ENCODE data around the gene AFAP1.

Gene AFAP1

GRCh38 chr4:7894098-7894676, 45.5 kb downstream of the AFAP1 start:
- no peak for DNase-seq (ENCODE audit: low read depth in 2 of 3, low spot score in 1 of 3)

GRCh38 chr4:7893539-7893938, 46.1 kb downstream of the AFAP1 start:
- no peak for DNase-seq (ENCODE audit: low read depth in 2 of 3, low spot score in 1 of 3)

- DNase-seq (ENCODE audit: low read depth in 2 of 3, low spot score in 1 of 3) = no peak
Measured at GRCh38 chr4:7892212-7893019, 47.2 kb downstream of the AFAP1 start.

- no peak for DNase-seq (ENCODE audit: low read depth in 2 of 3, low spot score in 1 of 3)
Measured at GRCh38 chr4:7890635-7891393, 48.8 kb downstream of the AFAP1 start.

- DNase-seq (ENCODE audit: low read depth in 2 of 3, low spot score in 1 of 3) = no peak
Measured at GRCh38 chr4:7887436-7887835, 52.2 kb downstream of the AFAP1 start.

GRCh38 chr4:7886007-7886973, 53.4 kb downstream of the AFAP1 start:
- DNase-seq (ENCODE audit: low read depth in 2 of 3, low spot score in 1 of 3) = no peak

- no peak for DNase-seq (ENCODE audit: low read depth in 2 of 3, low spot score in 1 of 3)
Measured at GRCh38 chr4:7885216-7886006, 54.2 kb downstream of the AFAP1 start.

- no peak for DNase-seq (ENCODE audit: low read depth in 2 of 3, low spot score in 1 of 3)
Measured at GRCh38 chr4:7880683-7881082, 59.0 kb downstream of the AFAP1 start.

- DNase-seq (ENCODE audit: low read depth in 2 of 3, low spot score in 1 of 3) = no peak
Measured at GRCh38 chr4:7879127-7879526, 60.5 kb downstream of the AFAP1 start.

- DNase-seq (ENCODE audit: low read depth in 2 of 3, low spot score in 1 of 3) = no peak
Measured at GRCh38 chr4:7878323-7878722, 61.3 kb downstream of the AFAP1 start.

- DNase-seq (ENCODE audit: low read depth in 2 of 3, low spot score in 1 of 3) = no peak
Measured at GRCh38 chr4:7877176-7877575, 62.5 kb downstream of the AFAP1 start.

- no peak for DNase-seq (ENCODE audit: low read depth in 2 of 3, low spot score in 1 of 3)
Measured at GRCh38 chr4:7876201-7876875, 63.3 kb downstream of the AFAP1 start.

- no peak for DNase-seq (ENCODE audit: low read depth in 2 of 3, low spot score in 1 of 3)
Measured at GRCh38 chr4:7874838-7875237, 64.8 kb downstream of the AFAP1 start.

- no peak for DNase-seq (ENCODE audit: low read depth in 2 of 3, low spot score in 1 of 3)
Measured at GRCh38 chr4:7873881-7874280, 65.8 kb downstream of the AFAP1 start.

GRCh38 chr4:7872264-7872771, 67.3 kb downstream of the AFAP1 start:
- no peak for DNase-seq (ENCODE audit: low read depth in 2 of 3, low spot score in 1 of 3)

- DNase-seq (ENCODE audit: low read depth in 2 of 3, low spot score in 1 of 3) = no peak
Measured at GRCh38 chr4:7871356-7871755, 68.3 kb downstream of the AFAP1 start.

GRCh38 chr4:7868892-7869471, 70.7 kb downstream of the AFAP1 start:
- DNase-seq (ENCODE audit: low read depth in 2 of 3, low spot score in 1 of 3) = no peak

GRCh38 chr4:7868436-7868775, 71.3 kb downstream of the AFAP1 start:
- DNase-seq (ENCODE audit: low read depth in 2 of 3, low spot score in 1 of 3) = no peak

Data from stimulated activated CD4-positive, alpha-beta T cell treated with anti-CD3 and anti-CD28 coated beads, Interleukin-12 subunit alpha, Interleukin-12 subunit beta, amount 100 ng/mL, for 48 hours (primary cell).